HUDEP-2 (cell line): ENCODE data around the gene ZNF302.

Source experiments
- DNase-seq, 76 experiments: peaks; one replicate each; lab custom pipeline; 2025; ENCODE audit not compliant: unreplicated experiment in 76 of 76; lab: John Stamatoyannopoulos, UW

The ZNF302 gene

GRCh38 chr19:34731019-34731829 is 53.7 kb downstream of the ZNF302 start:
- DNase-seq, result peak in 4 of 76 experiments; percentile 5 to 8 (median 6)

- DNase-seq, result no peak
Measured at GRCh38 chr19:34731964-34732363, 54.5 kb downstream of the ZNF302 start.

GRCh38 chr19:34732612-34733211 is 55.2 kb downstream of the ZNF302 start:
- DNase-seq, result peak in 8 of 76 experiments; percentile 4 to 34 (median 12)

- DNase-seq, result peak in 65 of 76 experiments; percentile 34 to 98 (median 80)
Measured at GRCh38 chr19:34733266-34733745, 55.8 kb downstream of the ZNF302 start.

GRCh38 chr19:34733746-34734536 is 56.5 kb downstream of the ZNF302 start, which contains the start of gene ZNF181:
Gene ZNF181 (plus strand): TSS chr19:34734243. CDS start chr19:34735038, 795 bp downstream.
- peak; percentile 42 to 98 (median 87) for DNase-seq

GRCh38 chr19:34734537-34735103 is 57.1 kb downstream of the ZNF302 start:
- DNase-seq, result peak in 2 of 76 experiments; percentile 50 to 76
